PC-3 (cell line): ENCODE results near the gene DIAPH3. TPM values are rescaled to one million over a fixed set of nuclear protein-coding genes. Genes with fewer than 3 reads are reported as not detected.
A peak's percentile ranks its signal among the peaks of the same experiment; 100 is the strongest.

Experiments used
- ATAC-seq: fragments of 200-7000 bp; cut with Tn5 transposase; 2 replicates; pipeline ENCODE4 v1.9.1; 2020; ENCODE audit warnings: mild to moderate bottlenecking, moderate library complexity
- BruUV-seq: library from RNA; stranded (reverse); fragments of 400-500 nt; replicated peaks from 2 replicates; lab custom pipeline; 2021; lab: Mats Ljungman, UMichigan
- CTCF ChIA-PET: fragments of 300-600 bp; sonication (Branson Sonifier 250); formaldehyde crosslinking; loops from one replicate; lab custom pipeline; 2022; ENCODE audit warnings: antibody characterized with exemption; lab: Charles Lee
- POLR2A ChIA-PET: fragments of 300-600 bp; sonication (Branson Sonifier 250); formaldehyde crosslinking; loops from one replicate; lab custom pipeline; 2022; ENCODE audit warnings: antibody characterized with exemption; ENCODE audit not compliant: unreplicated experiment; lab: Charles Lee
- DNase-seq: peaks from one replicate; pipeline ENCODE4 v3.0.0-alpha.2; 2015
- H2AFZ ChIP-seq: fragments of 300-600 bp; sonication (generic); 2 replicates; pipeline ENCODE4 v1.6.0; 2016; ENCODE audit warnings: antibody characterized with exemption, low read length
- H3F3A ChIP-seq: fragments of 300-600 bp; sonication (generic); one replicate; pipeline ENCODE4 v1.6.0; 2017; ENCODE audit warnings: antibody characterized with exemption, low read length, control low read depth, mild to moderate bottlenecking; ENCODE audit not compliant: unreplicated experiment
- H3K27ac ChIP-seq: fragments of 300-600 bp; sonication (generic); 2 replicates; pipeline ENCODE4 v1.5.1; 2016; ENCODE audit warnings: mild to moderate bottlenecking, low read length
- H3K27me3 ChIP-seq: fragments of 300-600 bp; sonication (generic); 2 replicates; pipeline ENCODE4 v1.6.1; 2016; ENCODE audit warnings: low read length, mixed read lengths
- H3K36me3 ChIP-seq: fragments of 300-600 bp; sonication (generic); 2 replicates; pipeline ENCODE4 v1.6.1; 2016; ENCODE audit warnings: low read depth, mixed run types, low read length, mixed read lengths
- H3K4me1 ChIP-seq: fragments of 300-600 bp; sonication (generic); 2 replicates; pipeline ENCODE4 v1.5.1; 2016; ENCODE audit warnings: low read length; ENCODE audit not compliant: insufficient read depth
- H3K4me2 ChIP-seq: fragments of 300-600 bp; sonication (generic); 2 replicates; pipeline ENCODE4 v1.6.0; 2016; ENCODE audit warnings: low read length
- H3K4me3 ChIP-seq: fragments of 300-600 bp; sonication (generic); 2 replicates; pipeline ENCODE4 v1.5.1; 2016; ENCODE audit warnings: mild to moderate bottlenecking, low read length, mixed read lengths
- H3K79me2 ChIP-seq: fragments of 300-600 bp; sonication (generic); 2 replicates; pipeline ENCODE4 v1.6.1; 2017; ENCODE audit warnings: low read length, mixed read lengths
- H3K9ac ChIP-seq: fragments of 300-600 bp; sonication (generic); 2 replicates; pipeline ENCODE4 v1.6.0; 2016; ENCODE audit warnings: mild to moderate bottlenecking, low read length
- H3K9me2 ChIP-seq: fragments of 300-600 bp; sonication (generic); replicated peaks from 2 replicates; pipeline ENCODE4 v1.6.1; 2016; ENCODE audit warnings: mixed run types, low read length, mixed read lengths
- H3K9me3 ChIP-seq: fragments of 300-600 bp; sonication (generic); 2 replicates; pipeline ENCODE4 v1.6.1; 2016; ENCODE audit warnings: low read length, mixed read lengths
- H4K20me1 ChIP-seq: fragments of 300-600 bp; sonication (generic); 2 replicates; pipeline ENCODE4 v1.6.1; 2016; ENCODE audit warnings: low read length, mixed read lengths
- CTCF ChIP-seq: fragments of 300-600 bp; sonication (generic); conservative IDR thresholded peaks from 2 replicates; pipeline ENCODE4 v1.5.1; 2017; ENCODE audit warnings: antibody characterized with exemption, low read depth, mild to moderate bottlenecking, low read length
- EZH2 ChIP-seq: fragments of 300-600 bp; sonication (generic); IDR thresholded peaks from one replicate; pipeline ENCODE4 v1.6.1; 2017; ENCODE audit warnings: antibody characterized with exemption, mild to moderate bottlenecking, low read length; ENCODE audit not compliant: unreplicated experiment
- EZH2phosphoT487 ChIP-seq: fragments of 300-600 bp; sonication (generic); IDR thresholded peaks from 2 replicates; pipeline ENCODE4 v1.6.1; 2018; ENCODE audit warnings: mild to moderate bottlenecking, antibody characterized with exemption, low read length, borderline replicate concordance
- intact Hi-C: fragments of 100-400 bp; cut with micrococcal nuclease; formaldehyde crosslinking; loops from 2 replicates; pipeline ENCODE4 v1.9.0; 2023
- total RNA-seq: library from RNA; depleted of rRNA; stranded (reverse); fragments of >200 nt; gene quantifications from 2 replicates; pipeline ENCODE4 v1.2.3, GENCODE V29; 2014

DIAPH3 gene
- total RNA-seq, 1 experiment from 2014 or later: 7.6 TPM

GRCh38 chr13:59863621-59864020 is 300.1 kb downstream of the DIAPH3 start:
- Histone ChIP-seq H4K20me1 (no peaks in the 10 kb centered on the region), H3K36me3 (no peaks in the 10 kb centered on the region), H3K27ac (no peak overlapping the region), H3K9me2 (no peaks in the 10 kb centered on the region), H3K27me3 (no peaks in the 10 kb centered on the region), H3K79me2 (no peaks in the 10 kb centered on the region), H3F3A (no peaks in the 10 kb centered on the region), H3K9ac (no peak overlapping the region), H2AFZ (no peak overlapping the region), H3K4me1 (peaks cover 15% of the 10 kb centered on the region), H3K9me3 (no peaks in the 10 kb centered on the region), H3K4me3 (no peak overlapping the region), H3K4me2 (no peak overlapping the region)
- BruUV-seq: no TSS peak
- TF ChIP-seq CTCF: no peak
- TF ChIP-seq EZH2: no peak
- no peak for TF ChIP-seq EZH2phosphoT487
- ATAC-seq: no peak
- intact Hi-C loops: no loop called here
- DNase-seq: no peak
- ChIA-PET POLR2A (no interaction called here), CTCF (no interaction called here)

GRCh38 chr13:59861676-59862075 is 302.1 kb downstream of the DIAPH3 start:
- TF ChIP-seq EZH2: no peak
- TF ChIP-seq EZH2phosphoT487: no peak
- no peak for TF ChIP-seq CTCF
- H3K9me2 ChIP-seq: no peaks in the 10 kb centered on the region
- H3K27ac ChIP-seq: no peak overlapping the region
- ChIA-PET POLR2A (no interaction called here), CTCF (no interaction called here)
- BruUV-seq: no TSS peak
- no peaks in the 10 kb centered on the region for H3K36me3 ChIP-seq
- no peak overlapping the region for H2AFZ ChIP-seq
- no peak overlapping the region for H3K9ac ChIP-seq
- no peaks in the 10 kb centered on the region for H3F3A ChIP-seq
- DNase-seq (peak; percentile 49), ATAC-seq (no peak)
- no peaks in the 10 kb centered on the region for H3K27me3 ChIP-seq
- H3K4me1 ChIP-seq: peaks cover 15% of the 10 kb centered on the region
- intact Hi-C loops: no loop called here
- H3K79me2 ChIP-seq: no peaks in the 10 kb centered on the region
- no peak overlapping the region for H3K4me3 ChIP-seq
- H3K9me3 ChIP-seq: no peaks in the 10 kb centered on the region
- H4K20me1 ChIP-seq: no peaks in the 10 kb centered on the region
- no peak overlapping the region for H3K4me2 ChIP-seq

- intact Hi-C loops: no loop called here
- BruUV-seq: no TSS peak
- Histone ChIP-seq H3K9ac (no peak overlapping the region), H3K4me1 (no peaks in the 10 kb centered on the region), H2AFZ (no peak overlapping the region), H3K27ac (no peak overlapping the region), H3K36me3 (no peaks in the 10 kb centered on the region), H3K4me2 (no peak overlapping the region), H4K20me1 (no peaks in the 10 kb centered on the region), H3K9me2 (no peaks in the 10 kb centered on the region), H3F3A (no peaks in the 10 kb centered on the region), H3K4me3 (no peak overlapping the region), H3K9me3 (no peaks in the 10 kb centered on the region), H3K27me3 (no peaks in the 10 kb centered on the region), H3K79me2 (no peaks in the 10 kb centered on the region)
- DNase-seq (no peak), ATAC-seq (no peak)
- TF ChIP-seq EZH2 (no peak), CTCF (no peak), EZH2phosphoT487 (no peak)
- POLR2A ChIA-PET: no interaction called here
- CTCF ChIA-PET: no interaction called here
These were observed 307.4 kb downstream of the DIAPH3 start for GRCh38 chr13:59856281-59856810.
